SH-SY5Y (cell line): Measurements from ENCODE around the gene RAB3D.

Source experiments
- GATA2 ChIP-seq: IDR thresholded peaks from 2 replicates; pipeline ENCODE4 v1.6.1; 2011; ENCODE audit warnings: mild to moderate bottlenecking, low read depth, low read length
- GATA3 ChIP-seq: IDR thresholded peaks from 2 replicates; pipeline ENCODE4 v1.6.1; 2011; ENCODE audit warnings: low read depth, mild to moderate bottlenecking, low read length, moderate library complexity

Gene RAB3D

DNA sequence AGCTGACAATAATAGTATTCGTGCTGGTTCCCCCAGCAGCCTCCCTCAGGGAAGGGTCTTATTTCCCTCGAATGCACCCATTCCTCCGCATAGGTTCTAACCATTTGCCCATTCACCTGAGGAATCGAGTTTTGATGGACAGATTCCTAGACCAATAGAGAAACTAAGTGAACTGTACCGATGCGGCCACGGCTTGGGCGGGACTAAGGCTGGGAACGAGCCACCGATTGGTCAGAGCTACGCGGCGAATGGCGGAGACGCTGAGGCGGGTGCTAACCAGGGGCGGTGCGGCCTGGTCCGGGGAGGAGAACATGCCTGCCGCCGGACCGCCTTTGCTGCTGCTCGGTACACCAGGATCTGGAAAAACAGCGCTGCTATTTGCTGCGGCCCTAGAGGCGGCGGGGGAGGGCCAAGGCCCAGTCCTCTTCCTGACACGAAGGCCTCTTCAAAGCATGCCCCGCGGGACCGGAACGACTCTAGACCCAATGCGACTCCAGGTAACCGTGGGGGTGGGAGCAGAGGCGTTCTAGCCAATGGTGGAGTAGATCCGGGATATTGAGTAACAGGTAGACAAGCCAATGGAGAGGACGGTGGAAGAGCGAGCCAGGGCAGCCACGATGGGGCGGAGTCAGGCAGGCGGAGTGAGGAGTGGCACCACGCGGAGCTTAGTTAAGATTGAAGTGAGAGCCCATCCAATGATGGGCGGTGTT, 35.1 kb upstream of the RAB3D start, which contains the start of gene SWSAP1:
TSS of gene SWSAP1 (plus strand) at position 234 of the 710 bp plus-strand sequence. CDS start at position 249, 15 bp downstream.
- TF ChIP-seq GATA3 = no peak
- TF ChIP-seq GATA2 = no peak

- no peak for TF ChIP-seq GATA2
- no peak for TF ChIP-seq GATA3
Measured at GRCh38 chr19:11373885-11374432, 34.5 kb upstream of the RAB3D start.

DNA sequence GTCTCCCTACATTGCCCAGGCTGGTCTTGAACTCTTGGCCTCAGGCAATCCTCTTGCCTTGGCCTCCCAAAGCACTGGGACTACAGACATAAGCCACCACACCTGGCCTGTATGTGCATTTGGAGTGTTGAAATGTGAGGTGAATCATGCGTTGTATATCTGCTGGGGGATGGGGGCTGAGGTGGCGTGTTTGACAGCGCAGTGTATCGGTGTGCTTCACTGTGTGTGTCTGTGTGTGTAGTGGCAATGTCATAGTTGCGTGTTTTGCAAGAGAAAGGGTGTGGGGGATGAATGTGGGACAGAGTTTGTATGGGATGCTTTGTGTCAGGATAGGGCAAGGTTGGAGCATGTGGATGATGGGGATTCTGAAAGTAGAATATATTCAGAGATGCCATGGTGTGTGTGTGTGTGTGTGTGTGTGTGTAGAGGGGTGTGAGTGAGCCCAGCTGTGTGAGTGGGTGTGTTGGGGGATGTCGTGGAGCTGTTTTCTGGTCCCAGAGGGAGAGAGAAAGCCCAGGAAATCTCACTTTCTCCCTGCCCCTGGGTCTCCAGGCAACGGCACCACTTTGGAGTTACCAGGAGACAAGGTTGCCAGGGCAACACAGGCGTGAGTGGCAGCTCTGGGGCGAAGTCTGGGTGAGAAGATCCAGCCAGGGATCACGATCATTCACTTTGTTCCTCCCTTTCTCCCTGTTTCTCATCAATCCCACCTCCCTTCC, 33.9 kb upstream of the RAB3D start:
- no peak for TF ChIP-seq GATA3
- no peak for TF ChIP-seq GATA2

GRCh38 chr19:11370744-11371143, 31.3 kb upstream of the RAB3D start:
- TF ChIP-seq GATA3 (no peak), GATA2 (no peak)

GRCh38 chr19:11367528-11367927, 28.1 kb upstream of the RAB3D start:
- TF ChIP-seq GATA2 (no peak), GATA3 (no peak)

DNA sequence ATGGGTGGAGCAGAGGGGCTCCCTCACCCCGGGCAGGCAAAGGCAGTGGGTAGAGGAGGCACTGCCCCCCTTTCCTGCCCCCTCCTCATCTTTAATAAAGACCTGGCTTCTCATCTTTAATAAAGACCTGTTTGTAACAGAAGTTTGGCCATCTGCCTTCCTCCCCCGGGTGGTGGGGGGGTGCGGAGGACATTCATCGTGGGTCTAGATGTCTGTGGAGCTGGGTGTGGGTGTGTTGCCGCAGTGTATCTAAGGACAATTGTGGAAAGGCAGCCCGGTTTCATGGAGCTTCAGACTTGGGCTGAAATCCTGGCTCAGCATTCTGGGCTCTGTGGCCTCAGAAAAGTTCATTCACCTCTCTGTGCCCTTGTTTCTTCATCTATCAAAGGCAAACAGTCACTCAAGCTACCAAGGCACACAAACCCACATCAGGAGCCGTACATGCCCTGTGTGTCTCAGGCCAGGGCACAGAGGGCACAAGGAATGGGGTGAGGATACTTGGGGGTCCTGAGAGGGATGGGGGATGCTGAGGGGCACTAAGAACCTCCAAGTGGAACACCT, 26.2 kb upstream of the RAB3D start:
- TF ChIP-seq GATA2 (no peak), GATA3 (no peak)

- TF ChIP-seq GATA2 (no peak), GATA3 (no peak)
Measured at GRCh38 chr19:11364935-11365334, 25.5 kb upstream of the RAB3D start.

- TF ChIP-seq GATA3 = no peak
- no peak for TF ChIP-seq GATA2
Measured at GRCh38 chr19:11364296-11364904, 24.9 kb upstream of the RAB3D start.

DNA sequence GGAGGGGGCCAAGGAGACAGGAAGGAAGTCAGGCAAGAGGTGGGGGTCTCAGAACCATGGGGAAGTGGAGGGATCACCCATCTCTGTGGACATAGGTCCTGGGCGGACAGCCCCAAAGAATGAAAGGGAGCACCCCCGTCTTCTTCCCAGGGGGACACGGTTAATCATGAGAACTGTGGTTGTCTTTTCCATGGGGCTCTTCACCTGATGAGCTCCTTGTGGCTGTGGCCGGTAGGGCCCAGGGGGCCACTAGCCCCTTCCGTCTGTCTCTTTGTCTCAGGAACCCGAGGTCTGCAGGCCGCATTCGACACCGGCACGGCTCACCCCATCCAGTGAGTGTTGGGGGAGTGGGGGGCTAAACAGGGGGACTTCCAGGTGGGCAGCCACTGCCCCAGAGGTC, 24.4 kb upstream of the RAB3D start:
- no peak for TF ChIP-seq GATA3
- TF ChIP-seq GATA2 = no peak

DNA sequence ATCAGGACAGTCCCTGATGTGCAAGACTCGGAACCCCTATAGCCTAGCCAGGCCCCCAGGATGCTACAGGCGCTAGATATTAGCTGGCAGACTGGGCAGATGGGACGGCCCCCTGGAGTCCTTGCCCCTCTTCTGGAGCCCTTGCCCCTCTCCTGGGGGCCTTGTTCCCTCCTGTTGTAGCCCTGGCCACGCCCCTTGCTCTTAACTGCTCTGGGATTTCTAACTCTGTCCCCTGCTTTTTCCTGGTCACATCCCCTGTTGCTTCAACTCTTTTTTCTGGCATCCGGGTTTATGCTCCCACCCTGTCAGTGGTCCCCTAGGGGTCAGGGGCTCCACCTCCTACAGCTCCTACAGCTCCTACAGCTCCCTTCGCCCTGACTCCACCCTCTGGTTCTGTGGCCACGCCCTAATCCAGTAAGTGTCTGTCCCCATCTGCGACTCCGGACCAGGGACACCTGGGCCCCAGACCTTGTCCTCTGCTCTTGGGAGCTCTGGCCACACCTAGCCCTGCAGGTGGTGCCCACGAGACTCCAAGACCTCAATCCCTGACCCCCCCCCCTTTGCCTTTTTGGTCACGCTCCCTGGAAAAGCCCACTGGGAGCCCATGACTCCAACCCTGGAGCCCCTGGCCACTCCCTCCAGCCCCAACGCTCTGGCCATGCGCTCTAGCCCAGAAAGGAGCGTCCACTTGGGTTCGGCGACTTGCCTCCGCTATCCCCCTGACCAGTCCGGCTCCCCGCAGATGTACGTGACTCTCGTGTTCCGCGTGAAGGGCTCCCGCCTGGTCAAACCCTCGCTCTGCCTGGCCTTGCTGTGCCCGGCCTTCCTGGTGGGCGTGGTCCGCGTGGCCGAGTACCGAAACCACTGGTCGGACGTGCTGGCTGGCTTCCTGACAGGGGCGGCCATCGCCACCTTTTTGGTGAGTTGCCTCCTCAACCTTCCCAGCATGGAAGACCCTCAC, 22.6 kb upstream of the RAB3D start:
- TF ChIP-seq GATA3 (no peak), GATA2 (no peak)

- TF ChIP-seq GATA3 = no peak
- TF ChIP-seq GATA2 = no peak
Measured at GRCh38 chr19:11361037-11361770, 21.7 kb upstream of the RAB3D start.

DNA sequence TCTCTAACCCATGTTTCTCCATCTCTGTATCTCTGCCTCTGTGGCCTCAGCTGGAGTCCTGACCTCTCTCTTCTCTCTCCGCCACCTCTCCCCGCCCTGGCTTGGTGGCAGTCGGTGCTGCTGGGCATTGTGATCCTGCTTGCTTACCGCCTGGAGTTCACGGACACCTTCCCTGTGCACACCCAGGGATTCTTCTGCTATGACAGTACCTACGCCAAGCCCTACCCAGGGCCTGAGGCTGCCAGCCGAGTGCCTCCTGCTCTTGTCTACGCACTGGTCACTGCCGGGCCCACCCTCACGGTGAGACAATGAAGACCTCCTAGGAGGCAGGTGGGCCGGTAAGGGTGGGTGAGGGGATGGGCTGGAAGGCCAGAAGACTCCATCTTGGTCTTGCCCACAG, 20.0 kb upstream of the RAB3D start:
- TF ChIP-seq GATA2 (no peak), GATA3 (no peak)
